GM10248 (cell line): ENCODE results near the gene PODNL1.

Experiments used
- CTCF ChIA-PET: fragments of 300-600 bp; sonication (Branson Sonifier 250); formaldehyde crosslinking; extraction: SDS; loops from one replicate; lab custom pipeline; 2021; ENCODE audit warnings: antibody characterized with exemption; lab: Yijun Ruan, JAX
- POLR2A ChIA-PET: fragments of 350-650 bp; sonication (Branson Sonifier 250); formaldehyde crosslinking; extraction: SDS; loops from one replicate; lab custom pipeline; 2020; ENCODE audit warnings: antibody characterized with exemption; lab: Yijun Ruan, JAX
- DNase-seq: peaks from one replicate; pipeline ENCODE4 v3.0.0; 2012; ENCODE audit errors: extremely low spot score
- CTCF ChIP-seq: IDR thresholded peaks from 2 replicates; pipeline ENCODE4 v1.5.1; 2012; ENCODE audit warnings: mild to moderate bottlenecking, low read depth; ENCODE audit errors: extremely low read depth, missing control alignments, control extremely low read depth

The PODNL1 gene

GRCh38 chr19:13942023-13942684, 3.9 kb upstream of the PODNL1 start:
- CTCF ChIA-PET, result interaction anchor here (1.0 to 1.9 kb wide), 2 partner anchors 10 to 18 kb away, joined by 3 read pairs; no protein-coding TSS in a partner anchor
- no peak for DNase-seq
- no peak for TF ChIP-seq CTCF
- POLR2A ChIA-PET, result no interaction called here

- ChIA-PET CTCF (interaction anchor here (1.7 kb wide), 1 partner anchor 122 kb away, joined by 7 read pairs; no protein-coding TSS in a partner anchor), POLR2A (interaction anchor here (0.6 kb wide), 1 partner anchor 10 kb away, joined by 4 read pairs; no protein-coding TSS in a partner anchor)
- no peak for DNase-seq
- TF ChIP-seq CTCF, result no peak
Observed at GRCh38 chr19:13937479-13938300, 527 bp downstream of the PODNL1 start.

GRCh38 chr19:13935765-13936510, 2.3 kb downstream of the PODNL1 start:
- DNase-seq, result no peak
- TF ChIP-seq CTCF, result no peak
- CTCF ChIA-PET, result interaction anchor here (1.5 kb wide), 1 partner anchor 139 kb away, joined by 3 read pairs; no protein-coding TSS in a partner anchor
- POLR2A ChIA-PET, result interaction anchor here (0.6 kb wide), 1 partner anchor 29 kb away, joined by 5 read pairs; no protein-coding TSS in a partner anchor

GRCh38 chr19:13934785-13935109, 3.5 kb downstream of the PODNL1 start:
- ChIA-PET POLR2A (no interaction called here), CTCF (interaction anchor here (0.9 kb wide), 1 partner anchor 110 kb away, joined by 3 read pairs; no protein-coding TSS in a partner anchor)
- DNase-seq, result no peak
- no peak for TF ChIP-seq CTCF

- ChIA-PET CTCF (interaction anchor here (1.0 kb wide), 1 partner anchor 71 kb away, joined by 3 read pairs; no protein-coding TSS in a partner anchor), POLR2A (no interaction called here)
- TF ChIP-seq CTCF, result no peak
- no peak for DNase-seq
Observed at GRCh38 chr19:13932911-13933393, 5.3 kb downstream of the PODNL1 start.
